AG04450 (cell line): ENCODE measurements around the gene ENTPD7. TPM values are rescaled to one million over a fixed set of nuclear protein-coding genes. Genes with fewer than 3 reads are reported as not detected.
"Not testable (repeated sequence)": the region's sequence is repeated elsewhere in the genome, so short reads cannot be mapped to it uniquely, and the experiment has no call there.

ENCODE experiments used
- CTCF ChIA-PET: fragments of 300-600, 350-600 bp; formaldehyde crosslinking; extraction: SDS; loops from one replicate; lab custom pipeline; 2022; ENCODE audit warnings: antibody characterized with exemption, inconsistent platforms; lab: Charles Lee
- POLR2A ChIA-PET: fragments of 350-600 bp; formaldehyde crosslinking; extraction: SDS; loops from one replicate; lab custom pipeline; 2021; ENCODE audit warnings: antibody characterized with exemption, inconsistent platforms; lab: Yijun Ruan, JAX
- DNase-seq: peaks from one replicate; pipeline ENCODE4 v3.0.0-alpha.2; 2011; ENCODE audit warnings: low read depth, low spot score
- H3K27ac ChIP-seq: one replicate; pipeline ENCODE4 v1.5.1; 2012; ENCODE audit warnings: low read depth, low read length, control low read depth
- H3K27me3 ChIP-seq: one replicate; pipeline ENCODE4 v1.6.0; 2012; ENCODE audit warnings: low read length; ENCODE audit not compliant: control insufficient read depth, insufficient read depth
- H3K4me3 ChIP-seq: 2 replicates; pipeline ENCODE4 v1.5.1; 2011; ENCODE audit warnings: mild to moderate bottlenecking, low read depth, low read length, control low read depth
- H3K9me3 ChIP-seq: 2 replicates; pipeline ENCODE4 v1.5.1; 2012; ENCODE audit warnings: low read length; ENCODE audit not compliant: control insufficient read depth, insufficient read depth
- polyA plus RNA-seq: library from polyadenylated mRNA; depleted of rRNA; stranded (reverse); fragments of >200 nt; gene quantifications from 2 replicates; pipeline ENCODE4 v1.2.3, GENCODE V29; 2011
- TF ChIP-seq, protein P1 (sequence below): IDR thresholded peaks from 2 replicates; pipeline ENCODE4 v1.5.1; 2011; ENCODE audit warnings: low read depth, low read length, control low read depth, inconsistent platforms

ENTPD7 gene
- polyA plus RNA-seq, 1 experiment, result 16.2 TPM

DNA sequence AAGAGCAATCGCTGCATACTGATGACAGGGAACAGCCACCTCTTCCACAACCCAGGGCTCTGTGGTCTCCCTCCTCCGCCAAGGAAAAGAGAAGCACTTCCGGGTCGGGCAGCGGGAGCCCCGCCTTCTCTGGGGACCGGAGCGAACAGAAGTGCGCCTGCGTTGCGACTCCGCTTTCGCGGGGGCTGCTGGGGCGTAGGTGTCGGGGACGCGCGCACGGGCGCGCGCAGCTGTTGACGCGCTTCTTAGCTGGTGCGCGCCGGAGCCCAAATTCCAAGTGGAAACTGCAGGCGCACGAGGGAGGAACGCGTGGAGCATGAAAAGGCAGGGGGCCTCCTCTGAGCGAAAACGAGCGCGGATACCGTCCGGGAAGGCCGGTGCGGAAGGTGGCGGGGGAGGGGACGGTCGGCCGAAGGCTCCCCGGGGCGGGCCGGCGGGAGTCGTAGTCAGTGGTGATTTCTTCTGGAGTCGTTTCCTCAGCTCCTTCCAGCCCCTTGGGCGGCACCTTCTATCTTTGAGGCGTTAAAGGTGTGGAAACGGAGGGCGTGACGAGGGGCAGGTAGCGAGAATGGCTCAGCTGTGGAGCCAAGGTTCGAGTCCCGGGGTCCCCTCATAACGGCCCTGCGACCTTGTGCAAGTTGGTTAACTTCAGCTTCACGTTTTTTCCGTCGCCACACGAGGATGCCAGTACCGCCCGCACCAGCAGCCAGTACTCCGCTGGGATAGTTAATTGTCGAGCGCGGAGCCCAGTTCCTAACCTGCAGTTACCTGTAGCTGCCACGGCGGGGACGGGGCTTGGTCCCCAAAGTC lies 72.9 kb downstream of the ENTPD7 start, which contains the start of the genes COX15 and CUTC:
TSS of gene COX15 (minus strand) at position 95 of the 810 bp plus-strand sequence. CDS start at position 17, 78 bp downstream.
TSS of gene CUTC (plus strand) at position 202 of the 810 bp plus-strand sequence. CDS start at position 317, 115 bp downstream.
- Histone ChIP-seq H3K9me3 (no peaks in the 10 kb centered on the region; the same call in 1 of the 2 replicates), H3K27ac (peak within 1 kb of the TSS; percentile 91), H3K27me3 (no peaks in the 10 kb centered on the region), H3K4me3 (peak within 1 kb of the TSS; percentile 98)
- ChIA-PET POLR2A (interaction anchor here (0.7 to 1.8 kb wide), 12 partner anchors 9 to 777 kb away, joined by 3 to 14 read pairs (median 4); partner anchors contain the start of genes ENTPD7 and SLC25A28), CTCF (interaction anchor here (0.7 to 3.4 kb wide), 8 partner anchors 9 to 492 kb away, joined by 3 to 20 read pairs (median 5); no protein-coding TSS in a partner anchor)
- DNase-seq, result peak; percentile 93
- TF ChIP-seq, protein P1, sequence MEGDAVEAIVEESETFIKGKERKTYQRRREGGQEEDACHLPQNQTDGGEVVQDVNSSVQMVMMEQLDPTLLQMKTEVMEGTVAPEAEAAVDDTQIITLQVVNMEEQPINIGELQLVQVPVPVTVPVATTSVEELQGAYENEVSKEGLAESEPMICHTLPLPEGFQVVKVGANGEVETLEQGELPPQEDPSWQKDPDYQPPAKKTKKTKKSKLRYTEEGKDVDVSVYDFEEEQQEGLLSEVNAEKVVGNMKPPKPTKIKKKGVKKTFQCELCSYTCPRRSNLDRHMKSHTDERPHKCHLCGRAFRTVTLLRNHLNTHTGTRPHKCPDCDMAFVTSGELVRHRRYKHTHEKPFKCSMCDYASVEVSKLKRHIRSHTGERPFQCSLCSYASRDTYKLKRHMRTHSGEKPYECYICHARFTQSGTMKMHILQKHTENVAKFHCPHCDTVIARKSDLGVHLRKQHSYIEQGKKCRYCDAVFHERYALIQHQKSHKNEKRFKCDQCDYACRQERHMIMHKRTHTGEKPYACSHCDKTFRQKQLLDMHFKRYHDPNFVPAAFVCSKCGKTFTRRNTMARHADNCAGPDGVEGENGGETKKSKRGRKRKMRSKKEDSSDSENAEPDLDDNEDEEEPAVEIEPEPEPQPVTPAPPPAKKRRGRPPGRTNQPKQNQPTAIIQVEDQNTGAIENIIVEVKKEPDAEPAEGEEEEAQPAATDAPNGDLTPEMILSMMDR, result peak; percentile 34; the same call in 1 of the 2 replicates

DNA sequence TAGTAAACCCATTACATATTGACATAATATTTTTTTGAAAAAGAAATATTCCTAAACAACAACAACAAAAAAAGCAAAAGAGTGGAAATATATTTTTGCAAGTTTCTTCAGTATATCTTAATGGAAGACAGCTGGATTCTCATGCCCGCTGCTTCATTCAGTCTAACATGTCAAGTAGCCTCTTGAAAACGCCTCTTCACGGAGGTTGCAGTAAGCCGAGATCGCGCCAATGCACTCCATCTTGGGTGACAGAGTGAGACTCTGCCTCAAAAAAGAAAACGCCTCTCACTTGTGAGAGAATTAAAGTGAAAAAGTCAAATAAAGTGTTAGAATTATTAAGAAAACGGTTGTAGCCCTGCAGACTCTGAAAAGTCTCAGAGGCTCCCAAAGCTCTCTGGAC lies 74.1 kb downstream of the ENTPD7 start:
- Histone ChIP-seq H3K27me3 (no peaks in the 10 kb centered on the region), H3K27ac (peak overlapping the region; percentile 21), H3K4me3 (peak overlapping the region; percentile 45), H3K9me3 (no peaks in the 10 kb centered on the region; the same call in 1 of the 2 replicates)
- ChIA-PET CTCF (interaction anchor here (0.5 to 3.4 kb wide), 4 partner anchors 10 to 112 kb away, joined by 3 to 20 read pairs (median 6); no protein-coding TSS in a partner anchor), POLR2A (interaction anchor here (0.5 to 1.8 kb wide), 4 partner anchors 40 to 289 kb away, joined by 3 to 14 read pairs (median 6); partner anchors contain the start of gene SLC25A28)
- TF ChIP-seq, protein P1, result no peak
- DNase-seq, result no peak

- CTCF ChIA-PET, result interaction anchor here (0.6 to 3.4 kb wide), 3 partner anchors 9 to 177 kb away, joined by 3 to 20 read pairs (median 5); no protein-coding TSS in a partner anchor
- H3K27me3 ChIP-seq, H3K27ac ChIP-seq, DNase-seq, POLR2A ChIA-PET, H3K4me3 ChIP-seq, H3K9me3 ChIP-seq: not testable (repeated sequence)
Measured at GRCh38 chr10:99734111-99734510, 74.8 kb downstream of the ENTPD7 start.

GRCh38 chr10:99740260-99740659 lies 81.0 kb downstream of the ENTPD7 start:
- no peak for DNase-seq
- H3K27me3 ChIP-seq, result no peaks in the 10 kb centered on the region
- TF ChIP-seq, protein P1, result no peak
- H3K9me3 ChIP-seq, result peaks cover 2% of the 10 kb centered on the region; the same call in 1 of the 2 replicates
- no peak overlapping the region for H3K4me3 ChIP-seq
- ChIA-PET CTCF (interaction anchor here (0.7 to 6.5 kb wide), 4 partner anchors 8 to 111 kb away, joined by 3 to 28 read pairs (median 4); partner anchors contain the start of genes COX15 and CUTC), POLR2A (no interaction called here)
- no peak overlapping the region for H3K27ac ChIP-seq

- POLR2A ChIA-PET, result no interaction called here
- H3K27ac ChIP-seq, result no peak overlapping the region
- peaks cover 2% of the 10 kb centered on the region; the same call in 1 of the 2 replicates for H3K9me3 ChIP-seq
- no peak for DNase-seq
- no peak overlapping the region for H3K4me3 ChIP-seq
- no peaks in the 10 kb centered on the region for H3K27me3 ChIP-seq
- CTCF ChIA-PET, result interaction anchor here (1.1 to 6.5 kb wide), 3 partner anchors 9 to 305 kb away, joined by 4 to 28 read pairs (median 5); partner anchors contain the start of genes COX15 and CUTC
- TF ChIP-seq, protein P1, result no peak
Measured at GRCh38 chr10:99740933-99741559, 81.7 kb downstream of the ENTPD7 start.
